GF-D8 (cell line): ENCODE results near the gene PALD1.

Experiments
- DNase-seq: peaks from one replicate; lab custom pipeline; 2025; lab: John Stamatoyannopoulos, UW

The PALD1 gene

DNA sequence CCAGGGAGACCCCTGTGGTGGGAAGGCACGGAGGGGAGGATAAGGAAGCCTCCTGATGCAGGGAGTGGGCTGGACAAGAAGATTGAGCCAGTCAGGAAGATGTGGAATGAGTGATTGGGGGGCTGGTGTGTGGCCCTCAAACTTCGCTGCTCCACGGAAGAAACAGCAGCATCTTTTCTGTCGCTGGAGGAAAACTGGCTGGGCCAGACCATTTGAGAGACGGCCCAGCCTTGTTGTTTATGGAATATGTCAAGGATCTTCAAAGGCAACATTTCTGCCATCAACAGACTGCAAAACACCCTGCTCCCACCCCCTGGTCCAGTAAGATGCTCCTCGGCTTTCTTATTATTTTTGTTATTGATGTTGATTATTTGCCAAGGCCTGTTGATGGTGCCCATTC is 29.4 kb downstream of the PALD1 start:
- no peak for DNase-seq

DNA sequence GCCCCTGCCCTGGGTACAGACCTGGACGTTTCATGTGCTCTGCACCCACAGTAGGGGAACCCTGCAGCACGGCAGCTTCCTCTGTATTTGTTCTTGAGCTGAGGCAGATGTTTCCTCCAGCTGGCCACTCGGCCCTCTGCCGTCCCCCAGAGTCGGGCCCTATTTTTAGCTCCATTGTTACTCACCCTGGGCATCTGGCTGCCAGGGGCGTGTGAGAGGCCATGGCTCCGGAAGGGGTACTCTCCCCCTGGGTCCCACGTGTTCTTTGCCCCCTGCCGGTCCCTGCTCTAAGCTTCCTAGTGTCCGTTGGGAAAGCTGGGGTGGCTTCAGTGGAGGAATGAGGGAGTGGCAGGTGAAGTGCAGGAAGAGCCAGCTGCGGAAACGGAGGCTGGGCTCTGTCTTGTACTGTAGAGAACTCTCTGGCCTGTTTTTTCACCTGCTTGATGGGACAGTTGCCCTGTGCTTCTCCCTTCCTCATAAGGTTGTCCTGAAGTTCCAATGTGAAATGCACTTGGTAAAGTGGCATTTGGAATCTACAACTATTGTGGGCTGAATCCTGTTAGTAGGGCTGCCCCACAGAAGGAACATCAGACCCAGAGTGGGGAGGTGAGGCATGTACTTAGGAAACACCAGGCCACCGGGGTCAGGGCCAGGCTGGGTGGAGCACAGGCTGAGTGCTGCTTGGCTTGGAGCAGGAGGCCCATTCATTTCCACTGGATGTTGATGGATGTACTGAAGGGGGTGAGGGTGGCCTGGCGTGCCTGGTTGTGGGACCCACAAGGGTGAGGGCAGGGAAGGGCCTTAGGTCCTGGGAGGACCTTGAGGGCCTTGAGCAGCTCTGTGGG is 30.6 kb downstream of the PALD1 start:
- DNase-seq, result peak; percentile 61

DNA sequence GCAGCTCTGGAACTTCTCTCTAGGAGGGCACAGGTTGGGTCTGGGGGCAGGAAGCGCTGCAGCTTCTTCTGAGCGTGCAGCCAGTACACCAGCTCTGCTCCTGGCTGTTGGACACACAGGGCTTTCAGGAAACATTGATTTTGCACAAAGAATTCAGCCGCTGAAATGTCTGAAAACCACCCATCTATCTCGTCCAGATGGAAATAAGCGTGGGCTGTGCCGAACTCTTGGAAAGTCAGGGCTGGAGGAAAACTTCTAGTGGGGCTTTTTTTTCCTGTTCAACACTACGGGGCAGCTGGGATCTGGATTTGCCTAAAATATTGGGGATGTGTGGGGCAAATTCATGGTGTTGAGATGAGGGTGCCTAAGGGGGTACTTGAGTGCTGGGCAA is 31.2 kb downstream of the PALD1 start:
- DNase-seq, result no peak

DNA sequence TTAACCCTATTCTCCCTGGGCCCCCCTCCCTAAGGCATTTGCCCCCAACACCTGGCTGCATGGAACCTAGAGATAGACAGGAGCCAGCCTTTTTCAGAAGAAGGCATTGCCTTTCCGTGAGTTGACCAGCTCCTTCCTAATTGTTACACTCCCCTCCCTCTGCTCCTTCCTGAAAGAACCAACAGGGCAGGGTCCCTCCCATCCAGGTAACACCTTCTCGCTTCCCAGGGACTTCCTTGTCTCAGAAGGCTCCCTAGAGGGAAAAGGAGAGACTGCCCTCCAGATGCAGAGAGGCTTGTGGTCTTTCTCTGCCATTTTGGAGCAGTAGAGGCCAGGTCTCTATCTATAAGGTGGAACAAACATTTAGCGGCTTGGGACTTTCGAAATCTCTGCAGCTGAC is 31.9 kb downstream of the PALD1 start:
- DNase-seq, result no peak

DNA sequence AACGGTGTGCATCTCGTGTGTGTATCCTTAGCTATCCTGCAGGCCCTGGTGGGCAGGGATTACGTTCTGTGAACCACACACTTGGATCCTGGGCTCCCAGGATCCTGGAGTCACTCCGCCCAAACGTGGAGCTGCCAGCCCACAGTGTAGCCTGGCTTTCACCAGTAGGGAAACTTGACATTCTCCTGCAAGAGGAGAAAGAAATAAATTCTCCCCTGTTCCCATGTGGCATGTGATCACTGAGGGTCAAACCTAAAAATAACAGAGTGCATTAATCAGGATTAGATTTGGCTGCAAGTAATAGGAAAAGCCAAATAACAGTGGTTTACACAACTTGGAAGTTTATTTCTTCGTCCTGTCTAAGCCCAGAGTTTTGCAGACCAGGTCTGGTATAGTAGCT is 32.3 kb downstream of the PALD1 start:
- no peak for DNase-seq

DNA sequence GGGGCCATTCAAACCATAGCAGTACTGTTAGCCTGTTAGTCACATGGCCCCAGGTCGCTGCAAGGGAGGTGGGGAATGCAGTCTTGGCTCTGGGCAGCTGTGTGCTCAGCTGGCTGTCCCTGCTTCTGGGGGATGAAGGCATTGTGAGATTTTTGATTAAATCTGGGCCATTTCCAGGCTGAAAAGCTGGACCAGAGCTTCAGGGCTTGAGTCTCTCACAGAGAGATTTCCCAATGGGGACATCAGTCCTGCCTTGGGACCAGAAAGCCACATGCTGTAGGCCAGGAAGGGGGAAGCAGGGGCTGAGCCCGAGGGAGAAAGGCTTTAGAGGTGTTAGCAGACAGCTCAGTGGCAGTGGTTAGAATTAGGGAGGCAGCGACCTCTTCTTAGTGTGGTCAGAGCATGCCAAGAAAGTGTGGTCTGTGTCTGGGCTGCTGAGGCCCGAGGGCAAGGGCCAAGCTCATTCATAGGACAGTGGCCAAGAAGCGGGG is 33.6 kb downstream of the PALD1 start:
- DNase-seq, result no peak

DNA sequence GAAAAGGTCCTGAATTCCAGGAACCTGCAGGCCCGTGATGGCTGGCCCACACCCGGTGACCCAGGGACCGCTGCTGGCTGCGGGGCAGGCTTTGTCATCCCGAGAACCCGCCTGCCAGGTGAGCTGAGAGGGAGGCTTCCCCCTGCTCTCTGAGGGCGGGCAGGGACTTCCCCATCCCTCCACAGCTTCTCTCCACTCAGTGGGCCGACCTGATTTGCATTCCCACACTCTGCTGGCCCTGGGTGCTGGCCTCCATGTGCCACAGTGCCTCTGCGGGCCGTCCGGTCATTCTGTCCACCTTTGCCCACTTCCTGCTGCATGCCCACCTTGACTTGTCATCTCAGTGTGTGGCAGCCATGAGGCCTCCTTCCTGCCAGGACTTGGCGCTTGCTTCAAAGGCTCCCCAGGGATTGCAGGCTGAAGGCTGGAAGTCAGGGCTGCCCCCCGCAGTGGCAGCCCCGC is 35.3 kb downstream of the PALD1 start:
- DNase-seq, result no peak

DNA sequence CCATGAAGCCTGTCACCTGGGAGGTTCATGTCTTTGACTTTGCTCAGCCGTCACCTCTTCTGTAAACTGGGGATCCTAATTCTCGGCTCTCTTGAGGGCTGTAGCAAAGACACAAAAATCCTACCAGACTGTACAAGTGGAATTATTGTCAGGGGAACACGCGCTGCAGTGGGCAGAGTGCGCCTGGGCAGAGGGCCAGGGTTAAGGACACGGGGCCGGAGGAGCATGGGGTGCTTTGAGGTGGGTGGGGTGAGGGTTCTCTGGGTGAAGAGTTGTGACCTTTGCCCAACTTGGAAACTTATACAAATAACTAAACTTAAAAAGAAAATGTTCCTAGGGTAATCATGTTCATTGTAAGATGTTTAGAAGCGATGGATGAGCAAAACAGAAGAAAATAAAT is 36.0 kb downstream of the PALD1 start:
- no peak for DNase-seq

DNA sequence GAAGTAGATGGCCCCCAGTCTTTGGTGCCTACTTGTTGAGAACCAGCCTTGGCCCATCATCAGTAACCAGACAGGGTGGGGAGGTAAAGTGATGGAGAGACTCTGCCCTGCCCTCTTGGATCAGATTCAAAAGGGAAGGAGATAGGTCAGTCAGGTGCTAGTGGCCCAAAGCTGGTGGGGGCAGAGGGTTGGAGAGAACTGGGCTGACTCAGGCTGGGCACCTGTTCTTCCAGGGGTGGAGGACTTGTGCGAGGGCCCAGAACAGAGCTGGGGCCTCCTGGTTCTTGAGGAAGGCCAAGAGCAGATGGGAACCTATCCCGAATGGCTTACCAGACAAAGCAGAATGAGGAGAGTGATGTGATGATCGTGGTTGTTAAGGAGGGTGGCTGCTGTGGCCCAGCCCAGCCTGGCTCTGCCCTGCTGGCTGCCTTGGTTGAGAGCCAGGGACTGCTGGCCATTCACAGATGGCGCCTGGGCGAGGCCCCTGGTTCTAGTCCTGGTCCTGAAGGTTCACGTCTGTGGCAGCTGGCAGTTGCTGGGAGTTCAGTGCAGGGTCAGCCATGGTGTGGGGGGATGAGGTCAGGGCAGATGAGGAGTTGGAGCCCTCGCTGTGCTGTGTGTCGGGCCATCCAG is 36.6 kb downstream of the PALD1 start:
- DNase-seq, result no peak

DNA sequence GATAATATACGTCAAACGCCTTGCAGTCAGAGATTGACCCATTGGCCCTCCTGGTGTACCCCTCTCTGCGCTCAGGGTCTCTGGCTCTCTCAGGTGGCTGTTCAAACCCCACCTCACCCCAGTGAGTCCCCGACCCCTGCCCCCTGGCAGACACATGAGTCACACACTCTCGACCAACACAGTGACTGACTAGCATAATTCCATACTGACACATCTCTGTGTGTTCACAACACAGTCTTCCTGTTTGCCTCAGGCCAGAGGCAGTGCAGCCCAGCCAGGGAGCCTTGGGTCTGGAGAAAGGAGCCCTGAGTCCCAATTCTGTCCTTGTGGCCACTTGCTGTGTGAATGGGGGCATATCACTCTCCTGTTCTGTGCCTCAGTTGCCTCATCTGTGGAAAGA is 40.1 kb downstream of the PALD1 start:
- DNase-seq, result no peak

DNA sequence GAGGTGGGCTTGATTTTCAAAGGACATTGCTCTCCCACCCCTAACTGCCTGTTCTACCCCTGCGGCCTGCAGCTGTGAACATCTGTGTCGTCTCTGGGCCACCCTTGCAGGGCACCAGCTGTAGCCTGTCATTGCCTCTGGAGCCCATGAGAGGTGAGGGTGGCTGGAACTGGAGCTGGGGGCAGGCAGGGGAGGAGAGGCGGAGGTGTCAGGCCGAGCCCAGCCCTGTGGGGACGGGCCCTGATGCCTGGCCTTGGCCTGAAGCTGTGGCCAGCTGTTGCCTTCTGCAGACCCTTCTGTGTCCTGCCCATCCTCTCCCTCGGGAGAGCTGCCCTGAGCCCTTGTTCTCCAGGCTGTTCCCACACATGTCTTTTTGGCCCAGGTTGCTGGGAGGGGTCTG is 44.5 kb downstream of the PALD1 start:
- no peak for DNase-seq

DNA sequence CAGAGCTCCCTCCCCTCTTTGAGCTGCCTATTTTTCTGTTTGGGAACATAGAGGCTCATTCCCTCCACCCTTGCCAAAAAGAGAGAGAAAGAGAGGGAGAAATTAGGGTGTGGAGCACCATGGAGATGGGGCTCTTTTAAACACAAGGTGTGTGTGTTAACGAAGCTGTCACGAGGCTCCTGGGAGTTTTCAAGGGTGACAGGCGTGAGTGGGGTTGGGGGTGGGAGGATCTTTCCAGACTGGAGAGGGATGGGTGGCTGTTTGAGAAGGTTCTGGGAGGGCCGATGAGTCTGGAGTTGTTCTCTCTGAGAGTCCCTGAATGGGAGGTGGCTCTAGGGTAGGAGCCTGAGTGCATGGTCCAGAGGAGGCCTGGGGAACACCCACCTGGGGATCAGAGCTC is 45.0 kb downstream of the PALD1 start:
- no peak for DNase-seq

DNA sequence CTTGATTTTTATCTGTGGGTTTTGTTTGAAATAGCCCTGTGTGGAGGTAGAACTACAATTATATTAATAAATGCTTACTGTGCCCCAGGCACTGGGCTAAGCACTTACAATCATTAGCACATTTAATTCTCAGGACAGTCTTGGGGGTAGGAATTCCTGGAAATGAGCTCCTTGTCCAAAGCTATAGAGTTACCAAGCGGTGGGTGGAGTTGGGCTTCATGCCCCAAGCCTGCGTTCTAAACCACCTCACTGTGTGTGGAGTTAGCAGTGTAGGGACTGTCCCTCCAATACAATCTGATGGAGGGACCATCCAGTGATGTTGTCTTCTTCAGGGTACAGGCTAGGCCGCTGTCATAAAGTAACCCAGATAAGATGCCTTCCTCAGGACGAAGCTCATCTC is 49.7 kb downstream of the PALD1 start:
- DNase-seq, result no peak

DNA sequence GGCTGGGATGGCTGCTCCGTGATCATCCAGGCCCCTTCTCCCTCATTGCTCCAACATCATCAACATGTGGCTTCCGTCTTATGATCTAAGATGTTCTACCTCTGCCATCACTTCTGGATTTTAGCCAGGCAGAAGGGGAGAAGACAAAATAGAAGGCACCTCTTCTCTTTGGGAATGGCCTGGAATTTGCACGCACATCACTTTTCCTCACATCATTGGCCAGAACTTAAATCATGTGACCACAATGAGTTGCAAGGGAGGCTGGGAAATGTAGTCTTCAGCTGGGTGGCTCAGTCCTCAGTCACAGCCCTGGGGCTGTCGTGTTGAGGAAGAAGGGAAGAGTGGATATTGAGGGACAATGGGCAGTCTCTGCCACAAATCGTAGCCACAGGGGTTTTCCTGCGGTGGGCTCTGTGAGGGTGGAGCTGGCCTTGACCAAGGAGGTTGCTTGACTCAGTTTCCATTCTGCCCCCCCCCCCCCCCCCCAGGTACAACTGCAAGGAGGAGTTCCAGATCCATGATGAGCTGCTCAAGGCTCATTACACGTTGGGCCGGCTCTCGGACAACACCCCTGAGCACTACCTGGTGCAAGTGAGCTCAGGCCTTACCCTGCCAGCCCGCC is 50.3 kb downstream of the PALD1 start:
- DNase-seq, result no peak

DNA sequence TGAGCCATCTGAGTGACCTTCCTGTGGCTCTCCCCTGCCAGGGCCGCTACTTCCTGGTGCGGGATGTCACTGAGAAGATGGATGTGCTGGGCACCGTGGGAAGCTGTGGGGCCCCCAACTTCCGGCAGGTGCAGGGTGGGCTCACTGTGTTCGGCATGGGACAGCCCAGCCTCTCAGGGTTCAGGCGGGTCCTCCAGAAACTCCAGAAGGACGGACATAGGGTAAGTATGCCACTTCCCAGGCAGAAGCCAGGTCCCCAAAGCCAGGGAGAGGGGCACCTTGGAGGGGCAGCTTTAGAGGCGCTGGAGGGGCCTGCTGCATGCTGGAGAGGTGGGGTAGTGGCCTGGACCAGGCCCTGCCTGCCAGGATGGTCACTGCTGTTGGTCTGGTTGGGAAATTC is 51.3 kb downstream of the PALD1 start:
- no peak for DNase-seq

DNA sequence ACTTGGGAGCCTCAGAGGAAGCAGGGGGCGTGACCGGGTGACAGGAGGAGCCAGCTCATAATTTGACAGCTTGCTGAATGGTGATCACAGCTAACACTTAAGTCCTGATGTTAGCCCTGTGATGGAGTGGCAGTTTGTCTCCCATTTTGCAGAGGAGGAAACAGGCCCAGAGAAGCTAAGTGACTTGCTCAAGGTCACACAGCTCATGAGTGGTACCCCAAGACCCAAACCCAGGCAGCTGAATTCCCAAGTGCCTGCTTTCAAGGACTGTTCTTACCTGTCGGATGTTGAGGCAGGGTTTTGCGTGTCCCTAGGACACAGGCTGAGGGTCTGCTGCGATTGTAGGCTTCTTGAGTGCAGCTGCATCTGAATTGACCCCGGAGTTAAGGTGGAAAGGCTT is 51.7 kb downstream of the PALD1 start:
- no peak for DNase-seq

DNA sequence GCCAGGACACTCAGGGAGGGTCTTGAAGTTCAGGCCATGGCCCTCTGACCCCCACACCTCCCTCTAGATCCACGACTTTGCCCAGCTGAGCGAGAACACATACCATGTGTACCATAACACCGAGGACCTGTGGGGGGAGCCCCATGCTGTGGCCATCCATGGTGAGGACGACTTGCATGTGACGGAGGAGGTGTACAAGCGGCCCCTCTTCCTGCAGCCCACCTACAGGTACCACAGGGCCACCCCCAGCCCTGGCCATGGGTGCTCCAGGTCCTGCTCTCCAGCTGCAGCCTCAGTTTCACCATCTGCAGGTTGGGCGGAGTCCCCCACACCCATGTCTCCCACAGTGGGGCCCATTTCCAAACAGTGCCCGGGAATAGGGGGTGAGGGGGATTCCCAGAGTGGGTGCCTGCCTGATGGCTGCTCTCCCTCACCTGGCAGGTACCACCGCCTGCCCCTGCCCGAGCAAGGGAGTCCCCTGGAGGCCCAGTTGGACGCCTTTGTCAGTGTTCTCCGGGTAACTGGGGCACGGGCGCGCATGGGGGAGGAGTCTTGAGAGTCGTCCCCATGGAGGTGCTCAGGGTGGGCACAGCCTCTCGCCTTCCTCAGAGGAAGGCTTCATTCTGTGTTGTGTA is 54.1 kb downstream of the PALD1 start:
- no peak for DNase-seq

DNA sequence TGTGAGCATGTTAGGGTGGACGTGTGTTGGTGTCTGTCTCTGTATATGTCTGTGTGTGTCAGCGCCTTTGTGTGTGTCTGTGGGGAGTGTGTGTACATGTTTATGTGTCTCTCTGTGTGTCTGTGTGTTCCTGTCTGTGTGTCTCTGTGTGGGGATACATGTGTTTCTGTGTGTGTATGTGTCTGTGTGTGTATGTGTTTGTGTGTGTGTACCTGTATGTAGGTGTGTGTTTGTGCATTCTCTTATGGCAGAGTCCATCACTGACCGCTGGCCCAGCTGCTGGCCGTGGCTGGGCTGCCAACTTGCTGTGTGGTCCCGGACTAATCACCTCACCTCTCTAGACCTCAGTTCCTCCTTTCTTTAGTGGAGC is 54.6 kb downstream of the PALD1 start:
- DNase-seq, result no peak

DNA sequence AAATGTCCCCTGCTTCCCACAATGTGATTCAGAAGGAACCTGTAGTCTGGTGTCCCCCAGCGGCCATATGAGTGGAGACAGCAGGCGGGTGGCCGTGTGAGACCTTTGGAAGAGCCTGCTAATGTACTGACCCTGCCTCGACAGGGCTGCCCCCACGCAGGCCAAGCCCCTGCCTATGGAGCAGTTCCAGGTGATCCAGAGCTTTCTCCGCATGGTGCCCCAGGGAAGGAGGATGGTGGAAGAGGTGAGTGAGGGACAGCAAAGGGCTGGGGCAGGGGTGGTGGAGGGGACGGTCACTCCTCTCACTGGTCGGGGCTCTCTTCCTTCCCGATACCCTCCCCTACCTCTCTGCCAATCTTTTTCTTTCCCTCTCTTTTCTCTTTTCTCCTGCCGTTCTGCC is 55.7 kb downstream of the PALD1 start:
- no peak for DNase-seq

DNA sequence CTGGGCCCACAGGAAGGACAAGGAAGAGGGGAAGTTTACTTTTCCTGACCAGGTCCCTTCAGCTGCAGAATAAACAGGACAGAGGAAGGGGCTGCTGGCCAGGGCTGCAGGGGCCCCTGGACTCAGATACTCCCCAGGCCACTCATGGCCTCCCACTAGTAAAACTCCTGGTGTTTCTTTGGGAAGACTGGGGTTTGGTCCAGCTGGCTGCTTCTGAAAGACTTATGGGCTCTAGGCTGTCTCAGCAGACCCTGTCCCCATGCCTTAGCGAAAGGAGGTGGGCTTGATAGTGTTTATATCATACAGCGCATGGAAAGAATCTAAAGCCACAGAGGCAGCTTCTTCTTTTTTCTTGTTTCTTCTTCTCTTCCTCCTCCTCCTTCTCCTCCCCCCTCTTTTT is 56.4 kb downstream of the PALD1 start:
- no peak for DNase-seq

DNA sequence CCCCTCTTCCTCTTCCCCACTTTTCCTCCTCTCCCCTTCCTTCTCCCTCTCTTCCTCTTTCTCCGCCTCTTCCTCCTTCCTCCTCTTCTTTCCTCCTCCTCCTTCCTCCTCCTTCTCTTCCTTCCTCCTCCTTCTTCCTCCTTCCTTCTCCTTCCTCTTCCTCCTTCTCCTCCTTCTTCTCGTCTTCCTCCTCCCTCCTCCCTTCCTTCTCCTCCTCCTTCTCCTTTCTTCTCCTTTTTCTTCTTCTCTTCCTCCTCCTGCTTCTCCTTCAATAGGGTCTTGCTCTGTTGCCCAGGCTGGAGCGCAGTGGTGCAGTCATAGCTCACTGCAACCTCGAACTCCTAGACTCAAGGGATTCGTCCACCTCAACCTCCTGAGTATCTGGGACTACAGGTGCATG is 56.9 kb downstream of the PALD1 start:
- DNase-seq, result no peak

DNA sequence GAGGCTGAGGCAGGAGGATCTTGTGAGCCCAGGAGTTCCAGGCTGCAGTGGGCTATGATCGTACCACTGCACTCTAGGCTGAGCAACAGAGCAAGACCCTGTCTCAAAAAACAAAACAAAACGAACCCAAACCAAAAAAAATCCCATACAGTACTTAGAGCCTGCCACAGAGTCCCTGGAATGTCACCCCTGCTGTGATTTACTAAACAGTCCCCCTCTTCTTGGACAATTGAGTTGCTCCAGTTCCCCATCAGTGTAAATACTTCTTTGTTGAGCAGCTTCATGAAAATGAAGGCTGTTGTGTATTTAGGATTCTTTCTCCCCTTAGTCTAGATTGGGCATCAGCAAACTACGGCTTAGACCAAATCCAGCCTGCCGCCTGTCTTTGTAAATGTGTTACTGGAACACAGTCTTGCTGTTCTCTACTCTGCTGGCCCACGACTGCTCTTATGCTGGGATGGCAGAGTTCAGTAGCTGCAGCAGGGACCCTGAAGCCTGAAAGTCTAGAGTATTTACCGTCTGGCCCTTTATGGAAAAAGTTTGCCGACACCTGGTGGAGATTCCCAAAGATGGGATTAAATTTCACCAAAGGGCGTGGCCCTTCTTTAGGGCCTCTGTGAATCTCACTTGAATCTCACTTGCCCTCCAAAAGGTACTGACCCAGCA is 57.8 kb downstream of the PALD1 start:
- DNase-seq, result no peak
